GM21825 (cell line): ENCODE results near the gene GALNT2.

Source experiments
- ATAC-seq: cut with Tn5 transposase; IDR thresholded peaks from one replicate; pipeline ENCODE4 v1.9.1; 2021; ENCODE audit warnings: mild to moderate bottlenecking, moderate library complexity; ENCODE audit not compliant: unreplicated experiment

The GALNT2 gene

DNA sequence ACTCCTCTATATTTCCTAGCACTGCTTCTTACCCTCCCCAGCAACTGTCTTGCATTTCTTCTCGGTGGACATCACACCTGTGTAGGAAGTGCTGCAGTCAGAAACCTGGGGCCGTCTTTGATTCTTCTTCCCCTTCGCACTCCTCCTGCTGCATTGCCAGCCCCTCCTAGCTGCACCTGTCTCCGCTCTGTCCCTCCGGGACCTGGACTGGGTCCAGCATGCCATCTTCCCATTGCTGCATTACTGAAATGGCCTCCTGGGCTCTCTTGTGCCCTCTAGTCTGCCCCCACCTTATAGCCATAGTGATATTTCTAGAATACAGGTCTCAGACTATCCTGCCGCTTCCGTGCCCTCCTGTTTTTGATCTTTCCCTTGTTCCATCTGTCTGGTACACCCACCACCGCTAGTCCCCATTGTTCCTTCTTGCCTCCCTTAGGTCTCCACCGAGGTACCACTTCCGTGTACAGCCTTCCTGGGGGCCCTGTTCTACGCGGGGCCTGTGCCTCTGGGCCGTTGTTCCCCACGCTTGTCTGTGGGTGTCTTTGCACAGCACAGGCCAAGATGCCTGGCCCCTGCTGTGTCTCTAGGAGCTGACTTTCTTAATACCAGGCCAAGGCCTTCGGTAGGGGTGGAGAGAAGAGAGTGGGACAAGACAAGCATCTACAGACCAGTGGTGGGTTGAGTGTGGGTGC, 107.6 kb downstream of the GALNT2 start:
- no peak for ATAC-seq

DNA sequence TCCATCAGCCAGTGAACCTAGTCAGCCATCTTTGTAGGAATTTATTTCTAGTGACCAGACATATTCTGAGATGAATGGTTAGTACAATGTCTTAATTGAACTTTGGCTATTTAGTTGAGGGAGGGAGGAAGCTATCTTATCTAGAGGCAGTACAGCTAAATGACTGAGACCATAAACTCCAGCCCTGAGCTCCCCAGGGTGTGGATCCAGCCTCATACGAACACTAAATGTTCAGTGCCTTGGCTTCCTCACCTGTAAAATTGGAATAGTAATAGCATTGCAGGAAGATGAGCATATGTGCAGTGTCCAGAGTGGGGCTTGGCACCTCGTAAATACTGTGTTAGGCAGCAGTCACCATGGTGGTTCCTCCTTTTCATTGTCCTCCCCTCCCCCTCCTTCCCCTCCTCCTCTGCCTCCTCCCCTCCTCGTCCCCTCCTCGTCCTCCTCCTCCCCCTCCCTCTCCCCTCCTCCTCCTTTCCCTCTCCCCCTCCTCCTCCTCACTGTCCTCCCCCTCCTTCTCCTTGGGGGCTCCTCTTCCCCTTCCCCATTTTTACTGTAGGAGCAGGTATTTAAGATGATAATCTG, 108.2 kb downstream of the GALNT2 start:
- no peak for ATAC-seq

DNA sequence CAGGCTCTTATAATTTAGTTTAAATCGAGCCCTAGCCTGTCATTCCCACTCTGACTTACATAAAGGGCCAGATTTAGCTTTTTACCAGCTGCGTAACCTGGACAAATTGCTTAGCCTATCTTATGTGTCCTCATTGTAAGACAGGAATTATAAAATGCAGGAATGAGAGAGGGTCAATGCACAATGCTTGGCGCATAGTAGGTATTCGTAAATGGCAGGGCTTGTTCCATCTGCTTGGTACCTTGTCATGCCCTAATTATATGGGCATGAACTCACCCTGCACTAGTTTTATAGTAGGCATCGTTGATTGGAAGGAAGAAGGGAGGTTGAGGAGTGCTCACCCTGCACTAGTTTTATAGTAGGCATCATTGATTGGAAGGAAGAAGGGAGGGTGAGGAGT, 108.8 kb downstream of the GALNT2 start:
- no peak for ATAC-seq

DNA sequence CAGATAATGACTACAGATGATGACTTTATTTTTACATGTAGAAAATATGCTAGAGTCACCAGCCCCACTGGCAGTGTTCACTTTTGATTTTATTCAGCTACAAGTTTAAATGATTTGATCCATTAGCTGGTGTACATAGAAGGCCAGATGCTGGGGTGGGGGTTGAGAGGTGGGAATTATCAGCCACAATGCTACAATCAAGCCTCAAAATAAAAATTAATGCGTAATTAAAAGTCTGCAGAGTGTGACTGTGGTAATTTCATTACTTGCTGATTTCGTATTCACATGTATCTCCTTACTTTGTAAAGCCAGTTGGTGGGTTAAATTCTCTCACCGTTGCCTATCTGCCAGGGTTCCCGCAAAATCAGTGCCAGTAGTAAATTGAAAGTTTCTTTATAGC, 109.3 kb downstream of the GALNT2 start:
- ATAC-seq = no peak

DNA sequence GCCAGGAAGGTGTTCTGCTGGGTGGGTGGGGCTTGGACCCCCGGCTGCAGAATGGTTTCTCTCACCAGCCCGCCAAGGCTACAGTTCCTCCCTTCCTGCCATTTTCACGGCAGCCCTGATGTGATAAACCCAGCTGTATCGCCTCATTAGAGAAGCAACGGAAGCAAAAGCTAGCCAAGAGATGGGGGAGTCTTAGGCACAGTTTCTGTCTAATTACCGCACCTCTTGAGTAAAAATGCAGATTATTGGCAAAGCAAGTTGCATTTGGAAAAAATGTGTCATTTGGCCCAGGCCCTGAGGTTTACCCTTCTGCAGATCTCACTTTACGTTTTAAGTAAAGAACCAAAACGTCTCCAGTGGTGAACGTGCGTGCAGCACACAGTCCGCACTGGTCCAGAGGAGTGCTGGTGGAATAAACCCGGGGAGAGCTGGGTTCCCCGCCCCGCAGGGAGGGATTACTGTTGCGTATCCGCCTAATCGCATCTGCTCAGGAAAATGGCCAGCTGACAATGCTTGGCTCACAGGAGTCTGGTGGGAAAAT, 109.9 kb downstream of the GALNT2 start:
- ATAC-seq = no peak

DNA sequence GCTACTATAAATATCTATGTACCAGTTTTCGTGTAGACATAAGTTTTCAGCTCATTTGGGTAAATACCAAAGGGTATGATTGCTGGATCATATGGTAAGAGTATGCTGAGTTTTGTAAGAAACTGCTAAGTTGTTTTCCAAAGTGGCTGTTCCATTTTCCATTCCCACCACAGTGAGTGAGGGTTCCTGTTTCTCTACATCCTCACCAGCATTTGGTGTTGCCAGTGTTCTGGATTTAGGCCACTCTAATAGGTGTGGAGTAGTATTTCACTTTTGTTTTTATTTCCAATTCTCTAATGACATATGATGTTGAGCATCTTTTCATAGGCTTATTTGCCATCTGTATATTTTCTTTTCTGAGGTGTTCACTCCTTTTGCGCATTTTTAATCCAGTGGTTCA, 112.2 kb downstream of the GALNT2 start:
- no peak for ATAC-seq

DNA sequence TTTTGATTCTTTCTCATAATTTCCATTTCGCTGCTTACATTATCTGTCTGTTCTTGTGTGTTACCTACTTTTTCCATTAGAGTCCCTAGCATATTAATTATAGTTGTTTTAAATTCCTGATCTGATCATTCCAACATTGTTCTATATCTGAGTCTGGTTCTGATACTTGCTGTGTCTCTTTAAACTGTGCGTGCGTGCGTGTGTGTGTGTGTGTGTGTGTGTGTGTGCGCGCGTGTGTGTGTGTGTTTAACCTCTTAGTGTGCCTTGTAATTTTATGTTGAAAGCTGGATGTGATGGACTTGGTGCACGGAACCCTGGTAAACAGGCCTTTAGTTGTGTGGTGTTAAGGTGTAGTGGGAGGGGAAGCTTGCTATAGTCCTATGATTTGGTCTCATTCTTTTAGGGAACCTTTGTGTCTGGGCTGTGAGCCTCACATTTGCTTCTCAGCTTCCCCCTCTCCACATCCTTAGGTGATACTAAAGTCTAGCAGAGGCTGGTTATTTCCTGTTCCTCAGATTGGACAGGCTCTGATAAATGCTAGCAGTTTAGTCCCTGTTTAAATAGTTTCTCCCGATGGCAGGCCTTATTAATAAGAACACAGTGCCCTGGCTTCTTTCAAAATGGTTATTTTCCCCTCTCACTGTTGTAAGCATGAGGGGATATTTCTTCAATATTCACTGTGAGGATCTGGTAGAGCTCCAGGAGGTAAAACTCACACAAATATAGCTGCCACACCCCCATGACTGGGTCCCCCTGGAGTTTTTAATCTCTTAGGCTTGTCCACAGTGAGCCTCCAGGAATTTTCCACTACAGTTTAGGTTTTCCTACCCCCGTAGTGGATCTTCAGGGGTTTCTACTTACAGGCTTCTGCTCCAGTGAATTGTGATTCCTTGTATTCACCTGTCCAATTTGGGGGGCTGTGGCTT, 118.3 kb downstream of the GALNT2 start:
- ATAC-seq = no peak

DNA sequence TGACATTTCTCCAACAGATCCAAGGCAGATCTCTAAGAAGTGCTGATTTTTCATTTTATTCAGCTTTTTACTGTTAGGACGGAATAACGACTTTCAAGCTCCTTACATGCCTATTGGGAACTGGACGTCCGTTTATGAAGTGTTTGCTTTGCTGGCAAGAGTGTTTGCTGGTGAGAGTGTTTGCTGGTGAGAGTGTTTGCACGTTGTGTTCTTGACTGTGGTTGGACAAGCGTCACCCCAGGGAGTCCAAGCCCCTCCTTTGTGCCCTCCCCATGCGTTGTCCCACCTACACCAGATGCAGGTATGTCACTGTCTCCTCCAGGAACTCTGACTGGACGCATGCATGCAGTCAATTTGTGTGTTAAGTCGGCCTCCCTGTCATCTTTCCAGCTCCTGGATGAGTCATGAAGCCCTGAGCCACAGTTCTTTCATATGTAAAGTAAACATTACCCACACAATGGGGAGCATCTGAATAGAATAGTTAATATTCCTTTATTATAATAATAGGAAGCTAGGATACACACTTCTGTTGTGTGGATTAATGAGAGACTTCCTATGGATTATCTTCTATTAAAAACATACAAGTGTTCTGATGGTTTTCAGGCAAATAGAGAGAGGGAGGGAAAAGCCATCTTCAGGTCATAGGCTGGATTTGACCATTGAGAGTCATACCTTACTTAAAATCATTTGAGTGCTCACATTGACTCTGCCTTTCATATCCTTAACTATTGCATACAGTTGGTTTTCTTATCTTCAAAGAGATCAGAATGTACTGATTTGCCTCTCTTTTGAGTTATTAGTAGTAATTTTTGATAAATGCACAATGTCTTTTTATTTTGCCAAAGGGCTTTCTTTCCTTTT, 119.2 kb downstream of the GALNT2 start:
- ATAC-seq = no peak

DNA sequence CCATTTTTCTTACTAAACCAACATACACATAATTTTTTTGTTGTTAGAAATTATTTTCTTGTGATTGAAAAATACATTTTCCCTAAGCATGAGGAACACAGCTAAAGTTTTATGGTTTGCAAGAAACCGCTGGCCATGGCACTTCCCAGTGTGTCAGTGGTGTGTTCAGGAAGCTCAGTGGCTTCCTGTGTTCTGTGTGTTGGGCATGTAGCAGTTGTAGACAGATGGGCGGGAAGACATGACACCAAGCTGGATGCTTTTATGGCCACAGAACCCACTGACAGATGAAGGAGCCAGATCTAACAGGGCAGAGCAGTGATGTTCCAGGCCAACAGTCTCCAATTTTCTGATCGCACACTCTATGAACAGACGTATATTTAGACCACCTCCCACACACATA, 119.8 kb downstream of the GALNT2 start:
- no peak for ATAC-seq

DNA sequence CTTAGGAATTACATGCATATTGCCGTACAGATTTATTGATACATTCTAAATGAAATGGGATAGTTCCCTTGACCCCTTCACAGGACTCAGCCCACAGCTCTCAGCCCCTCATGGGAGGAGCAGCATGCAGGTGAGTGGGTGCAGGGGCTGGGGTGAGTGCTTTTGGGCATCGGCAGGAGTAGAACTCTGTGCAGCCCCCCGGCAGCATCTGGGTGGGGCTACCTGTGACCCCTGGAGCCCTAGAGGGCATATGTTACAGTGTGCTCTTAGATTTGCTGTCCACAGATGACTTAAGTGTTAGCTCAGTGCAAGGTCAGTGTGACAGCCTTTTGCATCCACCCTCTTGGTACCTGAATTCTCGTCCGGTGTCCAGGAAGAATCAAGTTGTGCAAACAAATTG, 120.3 kb downstream of the GALNT2 start:
- no peak for ATAC-seq

DNA sequence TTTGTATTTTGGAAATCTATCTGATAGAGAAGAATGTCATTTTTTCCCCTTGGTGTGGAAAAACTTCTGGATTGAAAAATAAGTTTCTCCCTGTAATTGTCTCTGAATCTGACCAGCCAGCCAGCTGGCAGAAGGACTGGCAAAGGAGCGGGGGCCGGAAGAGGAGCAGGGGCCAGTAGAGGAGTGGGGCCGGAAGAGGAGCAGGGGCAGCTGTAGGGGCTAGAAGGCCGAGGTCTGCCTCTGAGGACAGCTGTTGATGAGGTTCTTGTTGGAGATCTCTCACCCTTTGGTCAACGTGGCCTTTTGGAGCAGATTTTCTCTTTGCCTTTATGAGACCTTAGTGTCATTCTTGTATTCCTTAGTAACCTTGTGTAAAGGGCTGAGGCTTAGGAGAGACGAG, 121.8 kb downstream of the GALNT2 start:
- ATAC-seq = no peak

DNA sequence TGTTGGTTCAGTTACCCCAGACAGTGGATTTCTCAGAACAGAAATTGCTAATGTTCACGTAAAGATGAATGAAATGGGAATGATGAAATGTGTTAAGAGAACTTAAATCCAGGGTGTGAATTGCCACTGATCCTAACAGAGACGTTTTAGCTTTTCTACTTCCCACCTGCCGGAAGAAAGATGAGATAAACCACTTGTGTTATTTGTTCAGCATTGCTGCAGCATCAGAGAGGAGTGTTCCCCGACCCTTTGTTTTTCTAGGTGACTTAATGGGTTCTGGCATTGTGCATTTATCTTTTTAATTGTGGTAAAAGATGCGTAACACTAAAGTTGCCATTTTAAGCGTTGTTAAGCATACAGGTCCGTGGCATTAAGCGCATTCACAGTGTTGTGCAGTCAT, 122.3 kb downstream of the GALNT2 start:
- ATAC-seq = no peak

DNA sequence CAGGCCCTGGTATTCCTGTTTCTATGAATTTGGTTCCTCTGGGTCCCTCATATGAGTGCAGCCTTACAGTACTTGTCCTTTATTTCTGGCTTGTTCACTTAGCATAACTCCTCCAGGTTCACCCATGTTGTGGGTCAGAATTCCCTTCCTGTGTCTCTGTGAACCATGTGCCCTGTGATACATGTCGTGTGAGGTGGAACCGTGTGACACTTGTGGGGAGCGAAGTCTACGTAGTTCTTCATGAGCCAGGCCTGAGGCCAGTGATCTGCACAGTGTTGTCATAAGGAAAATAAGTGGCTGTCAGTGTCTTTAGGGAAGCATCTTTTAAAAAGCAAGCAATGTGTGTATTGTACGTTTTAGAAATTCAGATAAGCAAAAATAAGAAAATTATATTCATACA, 122.8 kb downstream of the GALNT2 start:
- ATAC-seq = no peak

DNA sequence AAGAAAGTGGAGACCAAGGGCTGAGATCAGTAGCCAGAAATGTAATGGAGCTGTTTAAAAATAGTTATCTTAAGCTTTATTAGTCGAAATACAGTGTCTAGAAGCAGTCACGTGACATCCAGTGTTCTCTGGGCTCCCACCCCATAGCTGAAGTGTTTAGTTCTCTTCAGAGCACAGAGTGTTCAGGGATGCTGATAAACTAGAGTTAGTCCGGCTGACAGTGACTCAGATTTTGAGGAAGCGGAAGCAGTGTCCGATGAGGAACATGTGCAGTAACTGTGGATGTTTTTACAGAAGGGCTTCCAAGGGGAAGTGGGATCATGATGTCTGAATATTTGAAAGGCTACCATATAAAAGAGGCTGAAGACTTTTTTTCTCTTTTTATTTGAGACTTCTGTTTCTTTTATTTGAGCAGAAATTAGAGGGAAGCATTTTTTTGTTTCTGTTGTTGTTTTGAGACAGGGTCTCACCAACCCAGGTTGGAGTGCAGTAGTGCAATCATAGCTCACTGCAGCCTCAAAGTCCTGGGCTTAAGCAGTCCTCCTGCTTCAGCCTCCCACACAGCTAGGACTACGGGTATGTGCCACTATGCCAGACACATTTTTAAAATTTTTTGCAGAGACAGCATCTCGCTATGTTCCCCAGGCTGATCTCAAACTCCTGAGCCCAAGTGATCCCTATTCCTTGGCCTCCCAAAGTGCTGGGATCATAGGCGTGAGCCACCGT, 124.2 kb downstream of the GALNT2 start:
- no peak for ATAC-seq

DNA sequence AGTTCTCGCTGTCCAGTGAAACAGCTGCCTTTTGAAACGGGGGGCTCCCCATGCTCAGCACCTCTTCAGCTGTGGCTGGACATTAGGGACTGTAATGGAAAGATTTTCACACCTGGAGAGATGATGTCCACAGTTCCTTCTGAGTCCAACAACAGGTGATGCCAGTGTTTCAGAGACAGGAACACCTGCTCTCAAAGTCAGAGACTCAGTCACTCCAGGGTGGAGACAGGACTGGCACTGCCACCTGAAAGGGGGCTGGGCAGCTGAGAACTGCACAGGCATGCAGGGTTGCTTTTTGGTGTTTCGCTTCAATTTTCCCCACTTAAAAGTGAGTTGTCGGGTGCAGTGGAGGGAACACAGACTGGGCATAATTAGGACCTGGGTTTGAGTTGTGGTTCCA, 124.8 kb downstream of the GALNT2 start:
- ATAC-seq = no peak

DNA sequence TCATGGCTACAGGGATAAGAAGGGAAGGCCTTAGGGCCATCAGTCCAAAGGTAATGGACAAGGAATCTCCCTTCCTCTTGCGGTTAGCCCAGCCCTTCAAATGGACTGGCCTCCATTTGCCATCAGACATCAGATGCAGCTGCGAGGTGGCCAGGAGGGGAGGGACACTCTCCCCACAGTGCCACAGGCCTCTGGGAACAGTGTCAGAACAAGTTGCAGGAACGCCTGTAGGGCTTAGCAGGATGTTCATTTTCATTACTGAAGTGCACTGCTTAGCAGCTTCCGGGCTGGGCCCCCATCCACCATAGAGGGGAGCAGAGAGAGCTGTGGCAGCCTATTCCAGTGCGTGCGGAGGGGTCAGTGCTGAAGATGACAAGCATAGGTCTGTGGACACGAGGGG, 127.5 kb downstream of the GALNT2 start:
- ATAC-seq = no peak

DNA sequence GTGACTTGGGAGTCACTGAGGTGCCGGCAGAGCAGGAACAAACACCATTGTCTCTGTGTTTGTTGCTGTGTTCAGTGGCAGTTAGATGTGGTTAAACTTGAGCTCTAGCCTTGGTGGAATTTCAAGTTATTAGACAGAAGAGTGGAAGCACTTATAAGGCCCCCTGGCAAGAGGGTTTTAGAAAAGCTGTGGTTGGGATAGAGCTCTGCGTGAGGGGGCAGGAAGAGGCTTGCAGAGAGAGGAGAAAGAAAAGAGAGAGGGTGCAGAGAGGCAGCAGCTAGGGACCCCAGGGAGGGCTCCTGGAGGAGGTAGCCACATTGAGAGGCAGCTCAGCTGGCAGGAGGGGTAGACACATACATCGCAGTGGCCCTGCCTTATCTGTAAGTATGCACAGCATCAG, 128.2 kb downstream of the GALNT2 start:
- no peak for ATAC-seq

DNA sequence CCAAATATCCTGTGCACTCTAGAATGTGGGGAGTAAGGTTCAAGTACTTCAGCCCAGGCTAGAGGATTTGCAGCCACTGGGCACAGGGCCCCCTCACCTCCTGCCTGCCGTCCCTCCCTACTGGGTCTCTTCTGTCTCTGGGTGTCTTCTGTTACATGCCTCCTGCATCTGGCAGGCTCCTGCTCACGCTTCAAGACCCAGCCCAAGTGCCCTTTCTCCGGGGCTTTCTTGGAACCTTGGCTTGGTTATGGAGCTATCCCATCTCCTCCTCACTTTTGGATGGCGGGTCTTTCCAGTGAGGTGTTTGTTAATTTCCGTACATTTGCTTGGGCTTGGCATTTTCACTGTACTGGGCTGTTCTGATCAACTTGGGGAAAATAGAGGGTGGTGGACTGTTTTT, 129.0 kb downstream of the GALNT2 start:
- ATAC-seq = no peak

DNA sequence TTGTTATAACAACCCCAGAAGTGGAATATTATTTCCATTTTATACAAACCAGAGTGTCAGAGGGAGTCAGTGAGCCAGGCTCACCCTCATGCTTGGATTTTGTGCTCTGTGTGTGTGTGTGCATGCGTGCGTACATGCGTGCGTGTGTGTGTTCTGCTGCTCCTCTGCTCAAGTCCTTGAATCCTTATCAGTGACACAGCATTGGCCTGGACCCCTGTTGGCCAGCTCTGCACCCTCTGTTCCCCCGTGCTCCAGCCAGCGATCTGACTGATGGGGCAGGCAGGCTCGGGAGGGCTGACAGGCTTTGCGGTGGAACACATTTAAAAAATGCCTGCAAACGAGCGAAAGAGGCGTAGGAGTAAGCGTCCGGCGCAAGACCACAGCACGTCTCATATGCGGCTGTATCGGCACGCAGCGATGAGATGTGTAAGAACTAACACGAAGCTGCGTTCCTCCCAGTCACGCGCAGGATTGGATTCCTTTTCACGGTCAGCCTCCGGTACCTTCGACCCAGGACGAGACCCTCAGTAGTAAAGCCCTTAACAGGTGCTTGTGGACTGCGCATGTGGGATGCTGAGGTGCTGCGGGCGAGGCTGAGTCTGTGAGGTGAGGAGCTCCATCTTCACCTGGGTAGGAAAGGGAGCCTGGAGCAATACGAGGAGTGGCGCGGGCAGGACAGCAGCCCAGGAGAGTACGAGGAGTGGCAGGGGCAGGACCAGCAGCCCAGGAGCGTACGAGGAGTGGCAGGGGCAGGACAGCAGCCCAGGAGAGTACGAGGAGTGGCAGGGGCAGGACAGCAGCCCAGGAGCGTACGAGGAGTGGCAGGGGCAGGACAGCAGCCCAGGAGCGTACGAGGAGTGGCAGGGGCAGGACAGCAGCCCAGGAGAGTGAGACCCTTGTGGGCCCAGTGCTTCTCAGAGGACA, 130.9 kb downstream of the GALNT2 start:
- ATAC-seq = no peak
